Measurements from ENCODE around the gene RTL1. TPM values are rescaled to one million over a fixed set of nuclear protein-coding genes. Genes with fewer than 3 reads are reported as not detected.

RTL1 gene
- total and polyA plus RNA-seq, 2 of the 8 experiments (the other 6 are each of a cell fraction or from before 2014, with no cell fraction given) = not detected

- TF ChIP-seq SIN3A (conservative IDR thresholded peaks at IDR 0.05 in 1 of 2, IDR thresholded peaks at IDR 0.05 in 1 of 2; ENCODE audit: low read depth in 1 of 2, low read length in 2 of 2) = no peak
- no peak for TF ChIP-seq SRF (IDR thresholded peaks at IDR 0.05; ENCODE audit: low read depth, low read length)
- TF ChIP-seq, protein P1, sequence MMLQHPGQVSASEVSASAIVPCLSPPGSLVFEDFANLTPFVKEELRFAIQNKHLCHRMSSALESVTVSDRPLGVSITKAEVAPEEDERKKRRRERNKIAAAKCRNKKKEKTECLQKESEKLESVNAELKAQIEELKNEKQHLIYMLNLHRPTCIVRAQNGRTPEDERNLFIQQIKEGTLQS (IDR thresholded peaks at IDR 0.05; ENCODE audit: insufficient read depth, low read depth, low read length) = no peak
- no peak for TF ChIP-seq HDAC2 (IDR thresholded peaks at IDR 0.05; ENCODE audit: borderline replicate concordance in 1 of 2, low read depth in 2 of 2, low read length in 2 of 2)
Observed at GRCh38 chr14:100837805-100838350, 65.6 kb downstream of the RTL1 start (continued).

All from H1 (cell line).